OCI-LY3 (cell line): ENCODE results near the gene ALDOA.

Experiments
- CTCF ChIP-seq: fragments of 200-600, 300-600 bp; sonication (generic); IDR thresholded peaks from 2 replicates; pipeline ENCODE4 v1.5.1; 2014; ENCODE audit warnings: antibody characterized with exemption, low read length, low read depth
- EZH2phosphoT487 ChIP-seq: fragments of 200-600 bp; shearing (Covaris generic); IDR thresholded peaks from 2 replicates; pipeline ENCODE4 v1.6.1; 2018; ENCODE audit warnings: antibody characterized with exemption, mixed run types, low read depth

GRCh38 chr16:30024451-30024850, 41.1 kb upstream of the ALDOA start:
- TF ChIP-seq CTCF: no peak
- TF ChIP-seq EZH2phosphoT487: no peak
